H1 (cell line): ENCODE data around the gene C2CD4D. TPM values are rescaled to one million over a fixed set of nuclear protein-coding genes. Genes with fewer than 3 reads are reported as not detected.

ENCODE experiments used
- CEBPB ChIP-seq: IDR thresholded peaks from 2 replicates; pipeline ENCODE4 v1.6.1; 2012; ENCODE audit warnings: low read depth, low read length
- CTCF ChIP-seq, 3 experiments: IDR thresholded peaks; 1 replicate in 2 of 3; 2 replicates in 1 of 3; pipeline versions ENCODE4 v1.5.1 to v1.6.1; 2011; ENCODE audit warnings: low read length in 3 of 3, mild to moderate bottlenecking in 3 of 3, inconsistent platforms in 2 of 3, low read depth in 1 of 3, moderate library complexity in 1 of 3; ENCODE audit not compliant: insufficient read depth in 1 of 3; ENCODE audit errors: control extremely low read depth in 1 of 3
- EGR1 ChIP-seq: IDR thresholded peaks from 2 replicates; pipeline ENCODE4 v1.6.1; 2011; ENCODE audit warnings: low read depth, low read length, borderline replicate concordance
- HDAC2 ChIP-seq, 2 experiments: fragments of 300-600 bp in 1 of 2; sonication (generic) in 1 of 2; IDR thresholded peaks; 2 replicates each; pipeline ENCODE4 v1.6.1; 2011 to 2012; ENCODE audit warnings: low read depth in 2 of 2, low read length in 2 of 2, mild to moderate bottlenecking in 2 of 2, moderate library complexity in 2 of 2, borderline replicate concordance in 1 of 2, inconsistent platforms in 1 of 2
- KDM5A ChIP-seq: fragments of 200-600 bp; IDR thresholded peaks from 2 replicates; pipeline ENCODE4 v1.7.1; 2012; ENCODE audit warnings: mild to moderate bottlenecking, low read length, inconsistent platforms, mixed read lengths
- MAX ChIP-seq: IDR thresholded peaks from 2 replicates; pipeline ENCODE4 v1.6.1; 2012; ENCODE audit warnings: inconsistent platforms
- POU5F1 ChIP-seq: IDR thresholded peaks from 2 replicates; pipeline ENCODE4 v1.6.1; 2011; ENCODE audit warnings: low read depth, mild to moderate bottlenecking, low read length, moderate library complexity
- RBBP5 ChIP-seq: IDR thresholded peaks from 2 replicates; pipeline ENCODE4 v1.7.1; 2012; ENCODE audit warnings: low read depth, mild to moderate bottlenecking, inconsistent platforms, low read length, moderate library complexity, borderline replicate concordance
- SIN3A ChIP-seq, 2 experiments: IDR thresholded peaks in 1 of 2; conservative IDR thresholded peaks in 1 of 2; 2 replicates each; pipeline ENCODE4 v1.6.1; 2011 to 2012; ENCODE audit warnings: low read length in 2 of 2, improper control_type of control experiment in 1 of 2, low read depth in 1 of 2, mild to moderate bottlenecking in 1 of 2
- SP2 ChIP-seq: IDR thresholded peaks from 2 replicates; pipeline ENCODE4 v1.6.1; 2012; ENCODE audit warnings: mild to moderate bottlenecking, low read length, inconsistent platforms
- SP4 ChIP-seq: IDR thresholded peaks from 2 replicates; pipeline ENCODE4 v1.6.1; 2012; ENCODE audit warnings: low read length, inconsistent platforms
- TBP ChIP-seq: IDR thresholded peaks from 2 replicates; pipeline ENCODE4 v1.6.1; 2011; ENCODE audit warnings: low read depth, low read length, improper control_type of control experiment
- TCF12 ChIP-seq: IDR thresholded peaks from 2 replicates; pipeline ENCODE4 v1.6.1; 2011; ENCODE audit warnings: low read depth, mild to moderate bottlenecking, low read length
- TEAD4 ChIP-seq: IDR thresholded peaks from 2 replicates; pipeline ENCODE4 v1.6.1; 2012; ENCODE audit warnings: low read depth, low read length, inconsistent platforms, mixed read lengths
- polyA plus RNA-seq, 7 experiments: library from polyadenylated mRNA; depleted of rRNA in 3 of 7; stranded (reverse) in 5 of 7; unstranded in 2 of 7; fragments of >200 nt in 5 of 7; fragments of 200-250 nt in 2 of 7; gene quantifications; 1 replicate in 5 of 7; 2 replicates in 1 of 7; 4 replicates in 1 of 7; pipeline versions ENCODE4 v1.2.1 to v1.2.3, GENCODE V29; 2011 to 2013; ENCODE audit warnings: missing spikeins in 2 of 7, mixed read lengths in 2 of 7
- total RNA-seq: library from RNA; stranded (reverse); fragmentation: NEBNext Ultra II Directional; extraction: Animal tissue kit (Norgen Biotek cat#: 25700); gene quantifications from 2 replicates; pipeline ENCODE4 v1.2.1, GENCODE V29; 2021

The C2CD4D gene
- total and polyA plus RNA-seq, 2 of the 8 experiments (the other 6 are each of a cell fraction or from before 2014, with no cell fraction given) = 0.41 to 0.71 TPM

GRCh38 chr1:151860504-151861187, 21.0 kb upstream of the C2CD4D start (continued):
- TF ChIP-seq TCF12 = 0 out of 2 replicates have a peak, but pooled peaks have one; percentile 58
- no peak for TF ChIP-seq TEAD4
- TF ChIP-seq RBBP5 = no peak
- no peak for TF ChIP-seq SP4
- TF ChIP-seq CEBPB = no peak
- TF ChIP-seq CTCF (IDR thresholded peaks at IDR 0.05; ENCODE audit: control extremely low read depth in 1 of 3, insufficient read depth in 1 of 3, low read depth in 1 of 3, low read length in 3 of 3) = no peak
- TF ChIP-seq POU5F1 = no peak
- no peak for TF ChIP-seq SP2
- TF ChIP-seq TBP = peak; percentile 9; the same call in 1 of the 2 replicates
- no peak for TF ChIP-seq MAX
- peak; percentile 37; the same call in 1 of the 2 replicates for TF ChIP-seq EGR1
- TF ChIP-seq KDM5A = no peak
- no peak for TF ChIP-seq HDAC2 (IDR thresholded peaks at IDR 0.05; ENCODE audit: borderline replicate concordance in 1 of 2, low read depth in 2 of 2, low read length in 2 of 2)
- TF ChIP-seq SIN3A (conservative IDR thresholded peaks at IDR 0.05 in 1 of 2, IDR thresholded peaks at IDR 0.05 in 1 of 2; ENCODE audit: low read depth in 1 of 2, low read length in 2 of 2) = no peak
